ENCODE measurements around the gene MLLT11. TPM values are rescaled to one million over a fixed set of nuclear protein-coding genes. Genes with fewer than 3 reads are reported as not detected.

Gene MLLT11
- total RNA-seq, 1 donor from 2014 or later = 3.7 TPM

DNA sequence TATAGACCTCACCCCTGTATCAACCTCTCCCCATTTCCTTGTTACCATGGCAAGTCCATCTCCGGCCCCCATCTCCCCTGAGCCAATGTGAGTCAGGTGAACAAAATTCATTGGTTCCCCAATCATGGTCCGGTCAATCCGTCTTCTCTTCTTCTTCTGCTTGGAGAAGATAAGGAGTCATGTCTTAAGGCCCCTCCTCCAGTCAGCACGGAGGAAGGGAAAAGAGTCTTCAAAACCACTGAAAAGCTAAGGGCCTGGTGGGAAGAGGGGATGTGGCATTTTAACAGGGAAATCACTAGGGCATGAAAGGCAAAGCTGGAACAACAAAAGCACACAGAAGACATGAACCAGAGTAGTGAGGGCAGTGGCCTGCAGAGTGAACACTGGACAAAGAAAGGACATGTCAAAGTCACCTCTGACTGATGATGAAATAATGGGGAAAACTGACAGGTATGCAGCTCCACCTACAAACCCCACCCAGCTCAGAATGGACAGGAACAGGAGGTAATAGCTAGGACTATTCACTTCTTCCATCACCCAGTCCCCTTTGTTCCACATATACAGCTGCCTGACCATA is 5.1 kb upstream of the MLLT11 start:
- peaks cover 42% of the 10 kb centered on the region for H3K4me1 ChIP-seq
- TF ChIP-seq POLR2AphosphoS5 (IDR thresholded peaks at IDR 0.05; ENCODE audit: insufficient read depth in 1 of 2, low read depth in 1 of 2) = no peak
- no peak for TF ChIP-seq POLR2A (IDR thresholded peaks at IDR 0.05)
- TF ChIP-seq, protein P1, sequence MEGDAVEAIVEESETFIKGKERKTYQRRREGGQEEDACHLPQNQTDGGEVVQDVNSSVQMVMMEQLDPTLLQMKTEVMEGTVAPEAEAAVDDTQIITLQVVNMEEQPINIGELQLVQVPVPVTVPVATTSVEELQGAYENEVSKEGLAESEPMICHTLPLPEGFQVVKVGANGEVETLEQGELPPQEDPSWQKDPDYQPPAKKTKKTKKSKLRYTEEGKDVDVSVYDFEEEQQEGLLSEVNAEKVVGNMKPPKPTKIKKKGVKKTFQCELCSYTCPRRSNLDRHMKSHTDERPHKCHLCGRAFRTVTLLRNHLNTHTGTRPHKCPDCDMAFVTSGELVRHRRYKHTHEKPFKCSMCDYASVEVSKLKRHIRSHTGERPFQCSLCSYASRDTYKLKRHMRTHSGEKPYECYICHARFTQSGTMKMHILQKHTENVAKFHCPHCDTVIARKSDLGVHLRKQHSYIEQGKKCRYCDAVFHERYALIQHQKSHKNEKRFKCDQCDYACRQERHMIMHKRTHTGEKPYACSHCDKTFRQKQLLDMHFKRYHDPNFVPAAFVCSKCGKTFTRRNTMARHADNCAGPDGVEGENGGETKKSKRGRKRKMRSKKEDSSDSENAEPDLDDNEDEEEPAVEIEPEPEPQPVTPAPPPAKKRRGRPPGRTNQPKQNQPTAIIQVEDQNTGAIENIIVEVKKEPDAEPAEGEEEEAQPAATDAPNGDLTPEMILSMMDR (IDR thresholded peaks at IDR 0.05) = no peak
- H3K27ac ChIP-seq = peak overlapping the region; percentile 90
- H3K9me3 ChIP-seq = no peaks in the 10 kb centered on the region
- no peak for DNase-seq (ENCODE audit: extremely low spot score in 2 of 2)
- H3K27me3 ChIP-seq = no peaks in the 10 kb centered on the region
- intact Hi-C loops (cut with DNase I) = no loop called here
- no peak overlapping the region for H3K4me3 ChIP-seq
- peaks cover 4 to 40% of the 10 kb centered on the region in 2 donors for H3K36me3 ChIP-seq

DNA sequence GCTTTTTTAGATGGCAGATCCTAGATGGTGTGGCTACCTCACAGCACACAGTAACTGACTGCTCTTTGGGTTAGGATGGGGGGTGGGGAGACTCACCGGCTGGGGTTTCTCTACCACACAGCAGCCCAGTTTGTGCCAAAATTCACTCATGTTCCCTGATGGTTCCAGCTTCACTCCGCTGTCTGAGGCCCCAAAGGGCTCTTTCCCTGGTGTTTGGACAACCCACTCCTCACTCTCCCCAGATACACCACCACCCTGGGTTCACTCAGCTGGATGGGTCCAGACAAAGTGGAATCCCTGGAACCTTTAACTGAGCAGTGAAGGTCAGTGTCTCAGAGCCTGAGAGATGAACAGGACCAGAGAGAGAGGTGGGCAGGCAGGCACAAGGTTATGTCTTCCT is 4.6 kb upstream of the MLLT11 start:
- TF ChIP-seq, protein P1 (IDR thresholded peaks at IDR 0.05) = no peak
- TF ChIP-seq POLR2AphosphoS5 (IDR thresholded peaks at IDR 0.05; ENCODE audit: insufficient read depth in 1 of 2, low read depth in 1 of 2) = no peak
- TF ChIP-seq POLR2A (IDR thresholded peaks at IDR 0.05) = no peak
- Histone ChIP-seq H3K4me3 (no peak overlapping the region), H3K36me3 (peaks cover 4 to 40% of the 10 kb centered on the region in 2 donors), H3K9me3 (no peaks in the 10 kb centered on the region), H3K4me1 (peaks cover 47% of the 10 kb centered on the region), H3K27ac (peak overlapping the region; percentile 90), H3K27me3 (no peaks in the 10 kb centered on the region)
- DNase-seq (ENCODE audit: extremely low spot score in 2 of 2) = no peak
- intact Hi-C loops (cut with DNase I) = no loop called here

DNA sequence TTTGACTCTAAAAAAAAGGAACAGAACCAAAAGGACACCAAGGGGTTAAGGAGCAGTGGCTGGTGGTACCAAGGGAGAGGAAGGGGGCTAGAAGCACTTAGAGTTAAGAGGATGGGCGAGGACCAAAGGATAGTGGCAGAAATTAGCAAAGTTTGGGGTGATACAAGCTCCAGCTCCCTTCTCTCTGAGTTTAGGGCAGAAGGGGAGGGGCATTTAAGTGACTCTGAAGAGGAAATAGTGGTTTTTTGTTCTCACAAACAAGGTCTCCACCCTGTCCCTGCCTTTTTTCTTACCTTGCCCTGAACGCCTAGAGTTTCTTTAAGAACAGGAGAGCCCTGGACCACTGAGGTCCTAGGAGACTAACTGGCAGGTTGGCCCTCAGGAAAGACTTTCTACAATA is 4.0 kb upstream of the MLLT11 start:
- DNase-seq (ENCODE audit: extremely low spot score in 2 of 2) = no peak
- intact Hi-C loops (cut with DNase I) = no loop called here
- no peaks in the 10 kb centered on the region for H3K9me3 ChIP-seq
- H3K36me3 ChIP-seq = peaks cover 4 to 40% of the 10 kb centered on the region in 2 donors
- peak overlapping the region; percentile 90 for H3K27ac ChIP-seq
- no peak overlapping the region for H3K4me3 ChIP-seq
- H3K27me3 ChIP-seq = no peaks in the 10 kb centered on the region
- H3K4me1 ChIP-seq = peaks cover 47% of the 10 kb centered on the region
- TF ChIP-seq, protein P1 (IDR thresholded peaks at IDR 0.05) = no peak
- no peak for TF ChIP-seq POLR2AphosphoS5 (IDR thresholded peaks at IDR 0.05; ENCODE audit: insufficient read depth in 1 of 2, low read depth in 1 of 2)
- TF ChIP-seq POLR2A (IDR thresholded peaks at IDR 0.05) = no peak

DNA sequence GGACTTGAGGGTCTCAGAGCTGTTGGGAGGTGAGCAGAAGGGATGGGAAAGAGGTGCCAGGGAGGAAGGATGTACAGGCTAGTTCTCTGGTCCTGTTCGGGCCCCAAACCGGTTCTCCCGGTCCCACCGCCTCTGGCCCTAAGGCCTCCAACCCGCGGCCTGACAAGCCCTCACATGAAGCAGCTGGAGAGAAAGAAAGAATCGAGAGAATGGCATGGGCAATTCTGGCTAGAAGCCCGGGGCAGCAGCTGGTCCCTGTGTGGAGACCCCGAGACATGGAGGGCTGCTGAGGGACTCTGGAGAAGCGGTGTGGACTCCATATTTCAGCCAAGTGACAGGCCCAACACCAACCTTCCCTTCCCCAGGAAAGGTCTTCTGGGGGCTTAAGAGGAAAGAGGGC is 1.5 kb upstream of the MLLT11 start:
- H3K4me3 ChIP-seq = peak overlapping the region; percentile 72 to 76
- H3K36me3 ChIP-seq = peaks cover 4 to 21% of the 10 kb centered on the region in 2 donors
- DNase-seq (ENCODE audit: extremely low spot score in 2 of 2) = no peak
- peaks cover 47% of the 10 kb centered on the region for H3K4me1 ChIP-seq
- intact Hi-C loops (cut with DNase I) = no loop called here
- TF ChIP-seq POLR2A (IDR thresholded peaks at IDR 0.05) (no peak), POLR2AphosphoS5 (IDR thresholded peaks at IDR 0.05; ENCODE audit: insufficient read depth in 1 of 2, low read depth in 1 of 2) (no peak)
- TF ChIP-seq, protein P1 (IDR thresholded peaks at IDR 0.05) = no peak
- H3K27me3 ChIP-seq = no peaks in the 10 kb centered on the region
- peak overlapping the region; percentile 90 for H3K27ac ChIP-seq
- H3K9me3 ChIP-seq = no peaks in the 10 kb centered on the region

All from vagina (tissue), 2 donors.